CD4-positive, alpha-beta T cell treated with Interleukin-4 for 4 hours (primary cell): Measurements from ENCODE around the gene MGAT5B.

Source experiments
- DNase-seq: peaks from one replicate; pipeline ENCODE4 v3.0.0-alpha.2; 2020

Gene MGAT5B

GRCh38 chr17:76907352-76907751, 39.1 kb downstream of the MGAT5B start:
- DNase-seq: no peak

- DNase-seq: no peak
These were observed 42.0 kb downstream of the MGAT5B start for GRCh38 chr17:76909971-76910760.

- no peak for DNase-seq
These were observed 43.3 kb downstream of the MGAT5B start for GRCh38 chr17:76911299-76912017.

DNA sequence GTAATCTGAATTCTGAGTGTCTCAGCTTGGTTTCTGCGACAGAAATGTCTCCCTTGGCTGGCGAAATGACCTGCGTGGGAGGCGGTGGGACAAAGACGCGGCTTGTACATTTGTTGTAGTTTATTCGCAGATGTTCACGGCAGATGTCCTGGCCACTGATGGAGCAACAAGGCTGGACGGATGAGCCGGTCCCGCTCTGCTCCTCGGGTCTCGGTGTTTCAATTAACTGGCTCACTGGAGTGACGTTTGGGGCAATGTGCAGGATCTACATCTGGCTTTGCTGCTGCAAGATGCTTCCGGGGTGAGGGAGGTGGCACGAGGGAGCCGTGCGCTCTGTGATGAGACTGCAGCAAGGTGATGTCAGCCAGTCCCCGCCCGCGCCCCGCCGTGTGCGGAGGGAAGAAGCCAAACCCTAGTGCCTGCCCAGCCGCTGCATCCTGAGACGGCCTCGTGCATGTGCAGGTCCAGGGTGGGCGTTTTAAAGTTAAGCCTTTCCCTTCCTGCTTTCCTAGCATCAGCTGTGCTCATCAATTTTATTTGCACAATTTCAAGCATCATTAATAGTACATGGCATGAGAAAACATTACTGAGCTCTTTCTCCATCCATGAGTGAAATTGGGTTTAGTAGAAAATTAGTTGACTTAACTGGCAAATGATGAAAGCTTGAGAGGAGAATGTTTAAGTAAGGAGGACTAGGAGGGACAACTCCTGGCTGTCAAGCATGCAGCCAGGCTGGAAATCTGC, 44.4 kb downstream of the MGAT5B start:
- DNase-seq: no peak

DNA sequence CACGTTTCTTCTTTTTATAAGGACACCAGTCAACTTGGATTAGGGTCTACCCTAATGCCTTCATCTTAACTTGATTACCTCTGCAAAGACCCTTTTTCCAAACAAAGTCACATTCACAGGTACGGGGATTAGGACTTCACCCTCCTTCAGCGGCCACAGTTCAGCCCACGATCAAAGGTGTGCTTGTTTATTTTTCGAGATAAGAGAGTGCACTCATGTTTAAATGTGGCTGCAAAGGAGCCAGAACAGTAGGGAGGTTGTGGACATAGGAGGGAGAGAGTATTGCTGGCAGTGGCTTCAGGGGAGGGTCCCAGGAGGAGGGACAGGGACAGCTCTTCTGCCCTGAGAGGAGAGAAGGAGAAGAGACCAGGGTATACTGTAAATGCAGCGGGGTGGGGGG, 46.7 kb downstream of the MGAT5B start:
- DNase-seq: no peak

- no peak for DNase-seq
These were observed 47.8 kb downstream of the MGAT5B start for GRCh38 chr17:76915840-76916510.

GRCh38 chr17:76917829-76918228, 49.6 kb downstream of the MGAT5B start:
- DNase-seq: no peak

- DNase-seq: no peak
These were observed 50.6 kb downstream of the MGAT5B start for GRCh38 chr17:76918811-76919210.

DNA sequence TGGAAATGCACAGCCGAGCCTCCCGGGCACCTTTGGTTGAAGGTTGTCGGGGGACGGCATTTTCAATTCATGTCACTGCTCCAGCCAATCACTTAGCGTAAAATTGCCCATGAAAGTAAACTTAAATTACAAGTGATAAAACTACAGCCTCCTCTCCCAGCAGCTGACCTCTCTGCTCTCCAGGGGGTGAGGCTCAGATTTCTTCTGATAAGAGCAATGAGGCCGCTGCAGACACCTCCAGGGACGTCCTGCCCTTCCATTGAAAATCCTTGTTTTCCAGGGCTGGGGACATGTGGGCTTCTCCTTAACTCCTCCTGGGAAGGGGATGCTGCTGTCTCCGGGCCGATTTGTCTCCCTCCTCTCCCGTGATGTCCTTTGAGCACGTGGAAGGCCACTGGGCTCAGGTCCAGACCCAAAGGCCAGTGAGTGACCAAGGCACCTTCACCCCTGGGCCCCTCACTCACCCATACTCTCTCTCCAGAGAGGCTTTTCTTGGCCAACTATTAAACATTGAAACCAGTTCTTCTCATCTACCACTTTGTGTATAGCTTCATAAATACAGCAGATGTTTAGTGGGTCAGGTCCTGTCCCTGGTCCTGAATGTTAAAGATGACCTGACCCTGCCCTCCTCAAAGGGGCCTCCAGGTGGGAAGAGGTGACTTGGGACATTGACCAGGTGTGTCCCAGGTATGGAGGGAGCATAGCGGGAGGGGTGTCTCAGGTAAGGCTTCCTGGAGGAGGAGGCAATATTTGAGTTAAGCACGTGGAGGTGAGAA, 52.3 kb downstream of the MGAT5B start:
- DNase-seq: no peak

DNA sequence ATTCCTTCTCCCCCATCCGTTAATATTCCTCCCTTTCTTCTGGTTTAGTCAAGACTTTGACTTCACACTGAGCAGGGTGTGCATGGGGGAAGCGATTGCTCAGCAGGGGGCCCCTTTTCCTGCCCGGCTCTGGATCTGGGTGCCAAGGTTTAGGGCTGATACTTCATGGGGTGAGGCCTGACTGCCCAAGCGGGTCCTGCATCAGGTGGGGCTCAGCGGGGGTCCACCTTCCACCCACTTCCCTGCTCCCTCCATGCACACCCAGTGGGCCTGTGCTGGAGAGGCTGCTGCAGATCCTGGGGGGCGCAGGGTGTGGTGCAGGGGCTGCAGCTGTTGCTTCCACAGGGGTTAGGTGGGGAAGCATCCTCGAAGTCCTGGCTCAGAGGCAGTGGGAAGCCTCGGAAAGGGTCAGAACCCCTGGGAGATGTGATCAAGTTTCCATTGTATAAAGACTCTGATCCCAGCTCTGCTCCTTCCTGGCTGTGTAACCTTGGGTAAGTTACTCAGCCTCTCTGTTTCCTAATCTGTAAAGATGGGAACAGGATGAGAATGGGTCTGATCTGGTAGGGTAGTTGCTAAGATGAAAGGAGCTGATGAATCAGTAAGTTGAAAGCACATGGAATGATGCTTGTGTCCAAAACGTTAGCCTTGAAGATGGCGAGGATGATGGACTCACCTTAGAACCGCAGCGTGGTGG, 53.3 kb downstream of the MGAT5B start:
- no peak for DNase-seq

DNA sequence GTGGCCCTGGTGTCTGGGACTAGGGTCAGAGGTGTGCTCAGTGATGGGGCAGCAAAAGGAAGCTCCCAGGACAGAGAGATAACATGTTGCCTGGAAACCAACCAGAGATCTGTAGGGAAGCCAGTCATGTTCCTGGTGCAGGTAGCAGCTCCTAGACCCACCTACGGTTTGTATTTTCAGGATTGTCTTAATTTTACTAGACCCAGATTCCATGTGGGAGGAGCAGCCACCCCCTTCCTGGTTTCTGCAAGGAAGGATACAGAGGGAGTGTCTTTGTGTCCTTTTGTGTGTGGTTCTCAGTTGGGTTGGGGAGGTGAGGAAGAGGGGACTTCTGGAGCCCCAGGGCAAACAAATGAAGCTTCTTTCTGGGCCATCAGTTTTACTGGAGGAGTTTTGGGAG, 53.9 kb downstream of the MGAT5B start:
- no peak for DNase-seq

GRCh38 chr17:76922967-76923366, 54.8 kb downstream of the MGAT5B start:
- DNase-seq: no peak

DNA sequence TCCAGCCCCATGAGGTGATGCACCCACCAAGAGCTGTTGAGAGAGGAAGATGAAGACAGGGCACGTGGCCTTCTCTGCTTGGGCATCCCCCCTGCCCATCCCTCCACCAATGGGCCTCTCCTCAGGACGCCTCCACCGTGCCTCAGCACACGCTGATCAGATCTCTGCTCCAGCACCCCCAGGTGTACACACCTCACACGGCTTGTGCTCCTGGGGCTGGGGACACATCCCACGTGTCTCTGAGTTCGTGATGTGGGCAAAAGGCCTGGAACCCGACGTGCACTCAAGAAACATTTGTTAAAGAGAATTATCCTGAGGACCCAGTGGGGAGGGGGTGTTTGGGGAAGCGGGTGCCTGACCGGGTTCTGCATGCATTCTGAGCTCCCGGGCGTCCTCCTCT, 55.3 kb downstream of the MGAT5B start:
- DNase-seq: no peak

DNA sequence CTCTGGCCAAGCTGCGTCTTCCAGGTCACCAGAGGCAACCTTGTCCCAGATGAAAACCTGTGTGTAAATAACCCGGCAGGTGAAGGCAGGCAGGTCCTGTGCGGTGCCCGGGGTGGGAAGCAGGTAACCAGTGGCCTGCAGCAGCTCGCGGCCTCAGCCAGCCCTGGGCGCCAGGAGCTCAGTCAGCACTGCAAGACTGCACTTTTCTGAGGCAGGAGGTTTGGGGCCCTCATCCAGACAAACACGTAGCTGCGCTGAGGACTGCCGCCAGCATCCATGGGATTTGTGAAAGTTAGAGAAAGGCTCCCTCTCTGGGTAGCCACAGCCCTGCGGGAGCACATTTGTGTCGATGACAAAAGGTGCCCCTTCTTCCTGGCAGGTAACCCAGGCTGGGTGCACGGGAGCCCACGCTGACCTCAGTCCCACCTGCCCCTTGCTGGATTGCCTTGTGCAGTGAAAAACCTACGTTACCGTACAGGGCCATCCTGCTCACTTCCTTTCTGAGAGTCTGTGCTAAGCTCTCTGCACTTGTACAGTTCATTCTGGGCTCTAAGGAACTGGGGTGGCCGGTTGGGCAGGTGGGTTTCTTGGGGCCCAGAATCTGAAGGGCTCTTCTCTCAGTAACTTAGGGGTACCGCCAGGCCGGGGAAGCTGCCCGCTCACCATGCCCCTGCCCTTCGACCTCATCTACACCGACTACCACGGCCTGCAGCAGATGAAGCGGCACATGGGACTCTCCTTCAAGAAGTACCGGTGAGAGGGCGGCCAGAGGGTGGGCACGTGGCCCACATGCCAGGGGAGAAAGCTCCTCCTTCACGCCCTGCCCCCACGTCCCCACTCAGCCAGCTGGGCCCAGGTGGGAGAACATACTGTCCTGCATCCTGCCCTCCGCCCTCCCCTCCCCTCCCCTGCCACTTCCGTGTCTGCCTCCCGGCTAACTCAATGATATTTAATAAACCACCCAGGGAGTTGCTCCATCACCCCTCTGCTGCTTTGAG, 56.4 kb downstream of the MGAT5B start:
- no peak for DNase-seq

GRCh38 chr17:76925441-76925891, 57.3 kb downstream of the MGAT5B start:
- DNase-seq: no peak

GRCh38 chr17:76926237-76926866, 58.1 kb downstream of the MGAT5B start:
- DNase-seq: no peak

- no peak for DNase-seq
These were observed 59.4 kb downstream of the MGAT5B start for GRCh38 chr17:76927577-76927976.

GRCh38 chr17:76927982-76928381, 59.8 kb downstream of the MGAT5B start:
- DNase-seq: no peak

DNA sequence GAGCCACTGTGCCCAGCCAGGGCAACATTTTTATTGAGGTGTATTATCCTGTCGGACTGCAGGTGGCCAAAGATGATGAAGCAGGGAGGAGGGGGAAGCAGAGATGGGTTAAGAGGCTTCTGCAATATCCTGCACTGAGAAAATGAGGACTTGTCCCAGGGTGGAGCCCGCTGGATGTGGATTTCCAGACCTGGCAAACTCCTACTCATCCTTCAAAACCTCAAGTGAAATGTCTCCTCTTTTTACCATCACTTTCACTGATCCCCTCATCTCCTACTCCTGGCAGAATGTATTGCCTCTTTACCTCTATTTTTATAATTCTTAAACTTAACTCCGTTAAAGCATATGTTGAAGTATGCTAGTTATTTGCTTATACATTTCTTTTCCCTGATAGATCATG, 60.9 kb downstream of the MGAT5B start:
- no peak for DNase-seq

GRCh38 chr17:76929601-76930000, 61.4 kb downstream of the MGAT5B start:
- no peak for DNase-seq
